HG02938 (cell line): Measurements from ENCODE around the gene EPB41L4B.
A peak's percentile ranks its signal among the peaks of the same experiment; 100 is the strongest.

Experiments used
- ATAC-seq: cut with Tn5 transposase; IDR thresholded peaks from one replicate; pipeline ENCODE4 v1.9.1; 2021; ENCODE audit warnings: mild to moderate bottlenecking, moderate library complexity; ENCODE audit not compliant: unreplicated experiment

EPB41L4B gene

DNA sequence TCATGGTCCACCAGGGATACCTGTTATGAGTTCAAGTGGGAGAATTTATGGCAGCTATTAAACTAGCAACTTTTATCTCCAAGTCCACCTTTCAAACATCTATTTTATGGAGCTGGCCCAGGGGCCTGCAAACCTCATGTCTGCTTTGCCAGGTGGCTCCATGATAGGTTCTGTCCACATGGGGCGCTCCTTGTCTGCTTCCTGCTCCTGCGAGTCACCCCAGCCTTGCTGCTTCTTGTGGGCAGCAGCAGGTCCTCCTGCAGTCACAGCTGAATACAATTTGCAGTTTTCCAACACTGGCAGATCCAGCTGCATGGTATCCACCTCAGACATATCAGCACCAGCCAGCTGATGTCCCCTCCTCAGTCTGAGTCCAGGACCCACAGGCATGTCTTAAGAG, 114.2 kb downstream of the EPB41L4B start:
- no peak for ATAC-seq

DNA sequence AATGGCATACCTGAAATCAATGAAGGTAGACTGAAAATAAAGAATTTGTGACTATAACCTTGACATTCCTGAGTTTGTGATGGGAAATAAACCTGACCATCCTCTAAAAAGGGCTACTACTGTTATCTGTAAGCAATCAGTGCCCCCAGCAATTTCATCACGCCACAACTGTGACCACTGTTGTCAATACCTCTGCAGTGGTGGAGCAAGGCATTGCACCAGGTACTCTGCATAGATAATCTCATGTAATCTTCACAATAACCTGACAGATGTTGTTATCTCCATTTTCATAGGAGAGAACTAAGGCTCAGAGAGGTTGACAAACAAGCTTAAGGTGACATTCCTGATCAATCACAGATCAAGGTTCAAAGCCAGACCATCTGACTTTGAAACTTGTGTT, 115.3 kb downstream of the EPB41L4B start:
- no peak for ATAC-seq

- ATAC-seq = no peak
These were observed 117.0 kb downstream of the EPB41L4B start for GRCh38 chr9:109203761-109204360.

- no peak for ATAC-seq
These were observed 121.2 kb downstream of the EPB41L4B start for GRCh38 chr9:109199676-109200075.

GRCh38 chr9:109198736-109199382, 122.0 kb downstream of the EPB41L4B start:
- ATAC-seq = no peak

- no peak for ATAC-seq
These were observed 126.8 kb downstream of the EPB41L4B start for GRCh38 chr9:109193974-109194556.

- no peak for ATAC-seq
These were observed 128.0 kb downstream of the EPB41L4B start for GRCh38 chr9:109192732-109193361.

- no peak for ATAC-seq
These were observed 129.1 kb downstream of the EPB41L4B start for GRCh38 chr9:109191746-109192145.

DNA sequence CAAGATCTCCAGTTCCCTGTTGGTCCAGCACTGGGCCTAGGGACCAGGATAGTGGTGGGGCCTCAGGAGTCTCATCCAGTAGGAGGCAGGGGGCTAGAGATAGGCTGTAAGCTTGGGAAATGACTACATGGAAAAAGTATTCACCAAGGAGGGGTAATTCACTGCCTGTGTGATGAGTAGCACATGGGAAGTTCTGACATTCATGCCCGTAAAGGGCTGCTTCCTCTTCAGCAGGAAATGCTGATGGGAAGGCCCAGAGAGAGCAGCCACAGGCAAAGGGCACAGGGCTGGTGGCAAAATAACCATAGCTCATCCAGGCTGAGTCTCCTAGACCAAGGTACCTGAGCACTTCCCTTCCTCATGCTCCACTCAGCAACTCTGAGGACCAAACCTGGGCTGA, 130.7 kb downstream of the EPB41L4B start:
- no peak for ATAC-seq

DNA sequence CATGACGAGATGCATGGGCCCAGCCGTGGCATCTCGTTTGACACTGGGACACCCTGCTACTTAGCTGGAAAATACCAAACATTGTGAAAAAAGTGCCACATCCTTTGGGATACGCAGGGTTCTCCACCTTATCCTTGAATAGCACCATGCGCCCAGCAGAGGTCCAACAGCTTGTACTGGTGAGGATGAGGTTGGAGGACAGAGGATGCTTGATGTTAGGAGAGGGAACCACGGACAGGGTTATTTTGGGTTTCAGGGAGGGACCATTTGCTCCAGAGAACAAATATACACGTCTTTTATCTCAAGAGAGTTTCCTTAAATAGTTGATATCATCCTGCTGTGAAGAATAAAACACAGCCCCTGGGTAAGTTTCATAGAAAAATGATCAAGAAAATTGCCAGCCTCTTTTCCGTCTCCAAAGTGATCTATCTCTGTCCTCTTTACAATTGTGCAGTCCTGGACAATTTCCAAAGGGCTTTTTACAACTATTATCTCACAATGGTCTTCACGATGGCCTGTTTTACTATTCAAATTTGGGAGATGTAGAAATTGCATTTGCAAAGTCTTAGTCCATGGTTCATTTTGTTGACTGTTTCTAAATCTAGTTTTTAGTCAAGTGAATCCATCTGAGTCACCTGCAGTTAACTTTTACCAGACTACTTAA, 133.9 kb downstream of the EPB41L4B start:
- no peak for ATAC-seq

GRCh38 chr9:109182940-109183798, 137.7 kb downstream of the EPB41L4B start:
- ATAC-seq = no peak

DNA sequence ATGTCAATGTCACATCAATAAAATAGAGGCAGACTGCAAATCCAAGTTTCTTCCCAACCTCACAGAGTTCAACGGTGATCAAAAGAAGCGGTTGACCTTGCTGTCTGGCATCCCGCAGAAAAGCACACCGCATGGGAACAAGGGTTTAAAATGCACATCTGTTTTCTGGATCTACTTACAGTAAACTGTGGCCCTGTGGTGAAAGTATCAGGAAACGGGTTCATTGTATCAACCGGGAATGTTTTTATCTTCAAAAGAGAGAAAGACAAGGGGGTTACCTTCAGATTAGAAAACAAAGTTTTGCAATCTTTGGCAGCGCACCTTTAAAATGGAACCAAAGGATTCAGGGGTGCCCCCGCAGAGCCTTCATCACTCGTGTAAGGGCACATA, 138.3 kb downstream of the EPB41L4B start:
- ATAC-seq = no peak

DNA sequence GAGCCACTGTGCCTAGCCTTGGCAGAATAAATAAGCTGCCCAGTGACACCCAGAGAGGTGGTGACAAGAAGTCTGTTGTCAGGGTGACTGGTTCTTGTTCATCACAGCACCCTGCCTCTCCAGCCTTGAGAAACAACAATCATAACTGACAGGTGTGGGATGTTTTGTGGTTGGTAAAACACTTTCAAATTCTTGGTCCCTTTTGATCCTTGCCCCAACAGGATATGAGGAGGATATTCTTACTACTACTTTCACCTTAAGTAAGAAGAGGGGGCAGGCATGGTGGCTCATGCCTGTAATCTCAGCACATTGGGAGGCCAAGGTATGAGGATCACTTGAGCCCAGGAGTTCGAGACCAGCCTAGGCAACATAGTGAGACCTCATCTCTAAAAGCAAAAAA, 139.6 kb downstream of the EPB41L4B start:
- ATAC-seq = peak; percentile 79

DNA sequence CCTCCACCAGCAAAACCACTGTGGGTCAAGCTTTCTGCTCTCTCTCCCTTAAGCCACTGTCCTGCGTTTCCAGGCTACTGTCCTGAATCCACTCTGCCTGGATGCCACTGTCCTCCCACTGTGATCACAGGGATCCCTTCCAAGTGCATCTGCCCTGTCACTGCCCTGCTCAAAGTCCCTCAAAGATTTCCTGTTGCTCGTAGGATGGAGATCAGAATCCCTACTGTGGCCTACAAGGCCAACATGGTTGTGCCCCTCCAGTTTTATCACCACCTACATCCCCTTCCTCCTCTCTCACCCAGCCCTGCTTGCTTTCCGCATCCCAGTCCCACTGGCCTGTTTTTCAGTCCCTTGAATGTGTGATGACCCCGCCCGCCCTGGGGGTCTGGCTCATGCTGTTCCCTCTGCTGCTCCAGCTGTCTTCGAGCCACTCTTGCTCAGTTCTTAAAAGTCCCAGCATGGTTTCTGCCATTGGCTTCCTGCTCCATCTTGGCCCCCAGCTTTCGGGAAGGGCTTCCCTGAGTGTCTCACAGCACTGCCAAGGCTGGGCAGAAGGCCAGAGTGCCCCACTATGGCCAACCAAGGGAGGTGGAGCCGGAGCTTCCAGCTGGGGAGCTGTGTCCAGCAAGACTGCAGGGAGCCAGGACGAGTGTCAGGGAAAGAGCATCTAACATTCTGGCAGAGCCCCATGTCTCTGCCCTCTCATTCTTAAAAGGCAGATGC, 140.9 kb downstream of the EPB41L4B start:
- ATAC-seq = no peak

GRCh38 chr9:109176963-109177362, 143.9 kb downstream of the EPB41L4B start:
- ATAC-seq = no peak

DNA sequence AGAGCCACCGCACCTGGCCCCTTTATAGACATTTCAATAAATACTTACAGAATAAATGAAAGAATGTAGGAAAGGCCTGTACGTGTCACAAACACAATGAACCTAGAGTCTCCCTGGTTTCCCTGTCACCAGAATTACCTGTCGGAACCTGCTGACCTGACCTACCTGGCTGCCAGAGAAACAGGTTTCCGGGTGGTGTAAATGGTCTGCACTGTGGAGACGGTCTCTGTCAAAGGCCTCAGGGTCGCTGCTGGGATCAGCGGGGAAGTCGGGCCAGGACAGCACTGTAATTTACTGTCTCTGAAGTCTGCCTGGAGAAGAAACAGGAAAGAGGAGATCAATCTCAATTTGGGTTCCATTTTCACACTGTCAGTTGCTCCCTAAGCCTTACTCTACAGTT, 144.5 kb downstream of the EPB41L4B start:
- no peak for ATAC-seq

DNA sequence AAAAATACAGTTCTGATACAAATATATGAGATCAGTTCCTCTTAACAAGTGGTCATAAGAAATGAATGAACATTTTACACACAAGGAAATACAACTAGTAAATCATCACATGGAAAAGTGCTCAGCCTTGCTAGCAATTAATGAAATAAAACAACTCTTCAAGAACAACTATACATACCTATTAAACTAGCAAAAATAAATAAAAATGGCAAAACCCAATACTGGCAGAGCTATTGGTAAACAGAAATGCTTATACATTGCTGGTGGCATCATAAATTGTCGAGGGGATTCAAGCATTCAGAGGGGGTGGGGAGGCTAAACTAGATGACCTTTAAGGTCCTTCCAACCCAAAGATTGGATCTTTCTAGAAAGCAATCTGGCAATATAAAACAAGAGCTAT, 147.9 kb downstream of the EPB41L4B start:
- ATAC-seq = no peak

- ATAC-seq = no peak
These were observed 148.9 kb downstream of the EPB41L4B start for GRCh38 chr9:109171926-109172325.

GRCh38 chr9:109168170-109168569, 152.7 kb downstream of the EPB41L4B start:
- no peak for ATAC-seq

- ATAC-seq = no peak
These were observed 153.1 kb downstream of the EPB41L4B start for GRCh38 chr9:109167716-109168115.
